CD4-positive, alpha-beta T cell (primary cell): ENCODE results near the gene PAPSS2. TPM values are rescaled to one million over a fixed set of nuclear protein-coding genes. Genes with fewer than 3 reads are reported as not detected.

Experiments
- ATAC-seq: fragments of 200-7000 bp; cut with Tn5 transposase; one replicate; pipeline ENCODE4 v1.10.0; 2022; ENCODE audit warnings: mild to moderate bottlenecking; ENCODE audit not compliant: poor library complexity
- CTCF ChIA-PET: fragments of 350-600 bp; sonication (Branson Sonifier 250); formaldehyde crosslinking; loops from one replicate; lab custom pipeline; 2021; ENCODE audit warnings: antibody characterized with exemption, inconsistent platforms; lab: Charles Lee
- POLR2A ChIA-PET: fragments of 350-600 bp; sonication (Branson Sonifier 250); formaldehyde crosslinking; loops from one replicate; lab custom pipeline; 2021; ENCODE audit warnings: antibody characterized with exemption, inconsistent platforms; lab: Charles Lee
- DNase-seq, 14 experiments: peaks; one replicate each; pipeline ENCODE4 v3.0.0-alpha.2; 2013 to 2020; ENCODE audit warnings: mixed read lengths in 2 of 14
- H3K27ac ChIP-seq, 2 donors: one replicate each; pipeline versions ENCODE4 v1.5.1 to v1.7.0; 2013; ENCODE audit warnings: low read length in 2 of 2, low read depth in 1 of 2, mild to moderate bottlenecking in 1 of 2
- H3K27me3 ChIP-seq, 2 experiments: 1 replicate in 1 of 2; 2 replicates in 1 of 2; pipeline versions ENCODE4 v1.6.1 to v1.7.0; 2013; ENCODE audit warnings: low read length in 2 of 2, control low read depth in 1 of 2, mild to moderate bottlenecking in 1 of 2, moderate library complexity in 1 of 2; ENCODE audit not compliant: insufficient read depth in 2 of 2, control insufficient read depth in 1 of 2
- H3K36me3 ChIP-seq: one replicate; pipeline ENCODE4 v1.6.1; 2013; ENCODE audit warnings: low read length, control low read depth; ENCODE audit not compliant: insufficient read depth
- H3K4me1 ChIP-seq: one replicate; pipeline ENCODE4 v1.6.1; 2013; ENCODE audit warnings: low read length, control low read depth; ENCODE audit not compliant: insufficient read depth
- H3K4me3 ChIP-seq: one replicate; pipeline ENCODE4 v1.5.1; 2013; ENCODE audit warnings: mild to moderate bottlenecking, low read length, moderate library complexity
- H3K9me3 ChIP-seq, 2 experiments: 1 replicate in 1 of 2; 2 replicates in 1 of 2; pipeline versions ENCODE4 v1.6.1 to v1.7.0; 2013; ENCODE audit warnings: low read length in 2 of 2, mild to moderate bottlenecking in 2 of 2, control low read depth in 1 of 2, moderate library complexity in 1 of 2; ENCODE audit not compliant: control insufficient read depth in 1 of 2, insufficient read depth in 1 of 2
- H3K27ac Mint-ChIP-seq: one replicate; pipeline ENCODE4 v1.8.0; 2020; ENCODE audit warnings: mixed read lengths
- H3K27me3 Mint-ChIP-seq: one replicate; pipeline ENCODE4 v1.8.0; 2021; ENCODE audit warnings: mixed read lengths
- H3K36me3 Mint-ChIP-seq: one replicate; pipeline ENCODE4 v1.8.0; 2021; ENCODE audit warnings: low read depth, mixed read lengths
- H3K4me1 Mint-ChIP-seq: one replicate; pipeline ENCODE4 v1.8.0; 2021; ENCODE audit warnings: low read depth, mixed read lengths
- H3K4me3 Mint-ChIP-seq: one replicate; pipeline ENCODE4 v1.8.0; 2020; ENCODE audit warnings: mild to moderate bottlenecking, mixed read lengths
- H3K9me3 Mint-ChIP-seq: one replicate; pipeline ENCODE4 v1.8.0; 2020; ENCODE audit warnings: mixed read lengths
- CTCF ChIP-seq: fragments of 200-600 bp; IDR thresholded peaks from one replicate; pipeline ENCODE4 v1.8.0; 2022; ENCODE audit warnings: antibody characterized with exemption, mild to moderate bottlenecking
- intact Hi-C, 2 experiments: fragments of 100-400 bp; cut with DNase I in 1 of 2; cut with micrococcal nuclease in 1 of 2; formaldehyde crosslinking; loops; one replicate each; pipeline versions ENCODE4 v1.15.1 to v1.9.0; 2023 to 2025; cut with DNase I, micrococcal nuclease
- total RNA-seq, 174 experiments: library from RNA in 2 of 174; stranded (reverse) in 2 of 174; gene quantifications; one replicate each; pipeline ENCODE4 v1.2.3 and lab custom pipeline; 2021 to 2026

Gene PAPSS2
- total RNA-seq, 2 experiments from 2014 or later = not detected

- Histone ChIP-seq H3K27me3 (no peaks in the 10 kb centered on the region), H3K36me3 (peaks cover 53% of the 10 kb centered on the region), H3K27ac (no peak overlapping the region), H3K9me3 (no peaks in the 10 kb centered on the region), H3K4me1 (peaks cover 2% of the 10 kb centered on the region), H3K4me3 (no peak overlapping the region)
- Mint-ChIP-seq H3K27ac (no peak overlapping the region), H3K27me3 (no peaks in the 10 kb centered on the region), H3K4me3 (no peak overlapping the region), H3K9me3 (no peaks in the 10 kb centered on the region), H3K4me1 (peaks cover 46% of the 10 kb centered on the region), H3K36me3 (peaks cover 77% of the 10 kb centered on the region)
- intact Hi-C loops = no loop called here
- ChIA-PET CTCF (interaction anchor here (0.7 kb wide), 1 partner anchor 27 kb away, joined by 3 read pairs; no protein-coding TSS in a partner anchor), POLR2A (no interaction called here)
- no peak for TF ChIP-seq CTCF
- ATAC-seq = no peak
- DNase-seq = no peak
Measured at GRCh38 chr10:87790185-87790584, 130.5 kb downstream of the PAPSS2 start.

GRCh38 chr10:87794285-87794684, 134.6 kb downstream of the PAPSS2 start:
- intact Hi-C loops = no loop called here
- DNase-seq (no peak), ATAC-seq (no peak)
- H3K27ac Mint-ChIP-seq = peak overlapping the region; percentile 74
- Histone ChIP-seq H3K27me3 (no peaks in the 10 kb centered on the region), H3K36me3 (peaks cover 46% of the 10 kb centered on the region), H3K4me1 (peaks cover 2% of the 10 kb centered on the region), H3K9me3 (no peaks in the 10 kb centered on the region), H3K27ac (no peak overlapping the region), H3K4me3 (no peak overlapping the region)
- peaks cover 74% of the 10 kb centered on the region for H3K36me3 Mint-ChIP-seq
- CTCF ChIA-PET = interaction anchor here (1.0 kb wide), 1 partner anchor 9 kb away, joined by 4 read pairs; no protein-coding TSS in a partner anchor
- TF ChIP-seq CTCF = no peak
- no peaks in the 10 kb centered on the region for H3K27me3 Mint-ChIP-seq
- H3K4me1 Mint-ChIP-seq = peaks cover 70% of the 10 kb centered on the region
- POLR2A ChIA-PET = interaction anchor here (1.0 kb wide), 1 partner anchor 788 kb away, joined by 3 read pairs; the partner anchor contains the start of gene RNLS
- H3K4me3 Mint-ChIP-seq = no peak overlapping the region
- H3K9me3 Mint-ChIP-seq = no peaks in the 10 kb centered on the region

Other genes starting within 250 kb of the PAPSS2 start
- under 1 TPM; 0.50 to 0.69 TPM for gene MINPP1, start 155.0 kb upstream of the PAPSS2 start, total RNA-seq
- gene ATAD1, start 158.3 kb downstream of the PAPSS2 start, total RNA-seq = 10 to 100 TPM; 33.7 to 38.7 TPM
- gene KLLN, start 203.7 kb downstream of the PAPSS2 start, total RNA-seq = under 1 TPM; 0.33 to 0.36 TPM
- 10 to 100 TPM; 79.8 to 86.0 TPM for gene PTEN, start 203.7 kb downstream of the PAPSS2 start, total RNA-seq